ENCODE results near the gene FNBP1L. TPM values are rescaled to one million over a fixed set of nuclear protein-coding genes. Genes with fewer than 3 reads are reported as not detected.
A peak's percentile ranks its signal among the peaks of the same experiment; 100 is the strongest.

FNBP1L gene
- total RNA-seq, 1 experiment from 2014 or later, result 72.7 TPM

DNA sequence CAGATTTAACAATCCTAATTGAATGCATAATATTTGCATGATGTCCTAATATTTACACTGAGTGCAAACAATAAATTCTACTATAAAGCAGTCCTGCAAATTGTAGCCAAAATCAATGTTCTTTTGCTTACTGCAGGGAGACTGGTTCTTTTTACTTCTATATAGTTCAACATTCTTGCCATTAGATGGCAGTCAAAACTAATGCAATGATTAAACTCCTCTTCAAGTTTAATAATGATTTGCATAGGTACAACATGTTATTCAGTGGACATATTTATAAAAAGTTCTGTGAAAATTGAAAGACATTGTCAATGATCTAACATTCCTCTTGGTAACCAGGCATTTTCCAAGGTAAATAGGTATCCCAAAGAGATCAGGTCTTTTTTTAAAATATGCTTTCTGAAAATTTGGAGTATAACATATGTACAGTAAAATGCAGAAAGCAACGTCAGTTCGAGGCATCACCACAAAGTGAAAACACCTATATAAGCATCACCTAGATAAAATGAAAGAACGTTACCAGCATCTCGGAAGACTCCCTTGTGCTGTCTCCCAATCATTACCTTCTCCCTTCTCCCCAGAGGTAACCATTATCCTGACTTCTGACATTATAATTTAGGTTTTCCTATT lies 9.8 kb upstream of the FNBP1L start:
- no TSS peak for BruUV-seq (replicated peaks)
- Mint-ChIP-seq H3K9me3 (ENCODE audit: low read depth, unreplicated experiment) (no peaks in the 10 kb centered on the region), H3K36me3 (ENCODE audit: insufficient read depth, unreplicated experiment) (no peaks in the 10 kb centered on the region), H3K27ac (ENCODE audit: unreplicated experiment) (no peak overlapping the region), H3K27me3 (ENCODE audit: unreplicated experiment) (no peaks in the 10 kb centered on the region), H3K4me1 (ENCODE audit: low read depth, unreplicated experiment) (peaks cover 14% of the 10 kb centered on the region), H3K4me3 (ENCODE audit: low read depth, unreplicated experiment) (no peak overlapping the region)
- no peak for DNase-seq
- CTCF ChIA-PET, result interaction anchor here (1.0 kb wide), 1 partner anchor 232 kb away, joined by 3 read pairs; no protein-coding TSS in a partner anchor
- TF ChIP-seq, protein P1, sequence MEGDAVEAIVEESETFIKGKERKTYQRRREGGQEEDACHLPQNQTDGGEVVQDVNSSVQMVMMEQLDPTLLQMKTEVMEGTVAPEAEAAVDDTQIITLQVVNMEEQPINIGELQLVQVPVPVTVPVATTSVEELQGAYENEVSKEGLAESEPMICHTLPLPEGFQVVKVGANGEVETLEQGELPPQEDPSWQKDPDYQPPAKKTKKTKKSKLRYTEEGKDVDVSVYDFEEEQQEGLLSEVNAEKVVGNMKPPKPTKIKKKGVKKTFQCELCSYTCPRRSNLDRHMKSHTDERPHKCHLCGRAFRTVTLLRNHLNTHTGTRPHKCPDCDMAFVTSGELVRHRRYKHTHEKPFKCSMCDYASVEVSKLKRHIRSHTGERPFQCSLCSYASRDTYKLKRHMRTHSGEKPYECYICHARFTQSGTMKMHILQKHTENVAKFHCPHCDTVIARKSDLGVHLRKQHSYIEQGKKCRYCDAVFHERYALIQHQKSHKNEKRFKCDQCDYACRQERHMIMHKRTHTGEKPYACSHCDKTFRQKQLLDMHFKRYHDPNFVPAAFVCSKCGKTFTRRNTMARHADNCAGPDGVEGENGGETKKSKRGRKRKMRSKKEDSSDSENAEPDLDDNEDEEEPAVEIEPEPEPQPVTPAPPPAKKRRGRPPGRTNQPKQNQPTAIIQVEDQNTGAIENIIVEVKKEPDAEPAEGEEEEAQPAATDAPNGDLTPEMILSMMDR (IDR thresholded peaks at IDR 0.05; ENCODE audit: unreplicated experiment), result peak; percentile 43
- intact Hi-C loops (cut with micrococcal nuclease; ENCODE audit: unreplicated experiment), result loop anchor here (1.0 to 2.0 kb wide), 3 partner anchors 181 to 406 kb away; no protein-coding TSS in a partner anchor

DNA sequence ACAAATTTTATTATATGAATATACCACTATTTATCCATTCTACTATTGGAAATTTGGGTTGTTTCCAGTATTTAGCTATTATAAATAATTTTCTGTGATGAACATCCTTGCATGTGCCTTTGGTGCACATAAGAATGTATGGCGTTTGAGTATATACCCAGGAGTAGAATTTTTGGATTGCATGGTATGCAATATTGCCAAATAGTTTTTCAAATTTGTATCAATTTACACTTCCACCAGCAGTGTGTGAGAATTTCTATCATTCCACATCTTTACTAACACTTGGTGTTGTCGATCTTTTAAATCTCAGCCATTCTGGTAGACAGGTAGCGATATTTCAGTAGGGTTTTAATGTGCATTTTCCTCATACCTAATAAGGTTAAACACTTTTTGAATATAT lies 9.2 kb upstream of the FNBP1L start:
- intact Hi-C loops (cut with micrococcal nuclease; ENCODE audit: unreplicated experiment), result loop anchor here (1.0 to 2.0 kb wide), 3 partner anchors 180 to 406 kb away; no protein-coding TSS in a partner anchor
- CTCF ChIA-PET, result no interaction called here
- peaks cover 21% of the 10 kb centered on the region for H3K4me1 Mint-ChIP-seq (ENCODE audit: low read depth, unreplicated experiment)
- DNase-seq, result no peak
- TF ChIP-seq, protein P1 (IDR thresholded peaks at IDR 0.05; ENCODE audit: unreplicated experiment), result no peak
- H3K27me3 Mint-ChIP-seq (ENCODE audit: unreplicated experiment), result no peaks in the 10 kb centered on the region
- no peaks in the 10 kb centered on the region for H3K36me3 Mint-ChIP-seq (ENCODE audit: insufficient read depth, unreplicated experiment)
- no TSS peak for BruUV-seq (replicated peaks)
- H3K27ac Mint-ChIP-seq (ENCODE audit: unreplicated experiment), result no peak overlapping the region
- H3K9me3 Mint-ChIP-seq (ENCODE audit: low read depth, unreplicated experiment), result no peaks in the 10 kb centered on the region
- no peak overlapping the region for H3K4me3 Mint-ChIP-seq (ENCODE audit: low read depth, unreplicated experiment)

DNA sequence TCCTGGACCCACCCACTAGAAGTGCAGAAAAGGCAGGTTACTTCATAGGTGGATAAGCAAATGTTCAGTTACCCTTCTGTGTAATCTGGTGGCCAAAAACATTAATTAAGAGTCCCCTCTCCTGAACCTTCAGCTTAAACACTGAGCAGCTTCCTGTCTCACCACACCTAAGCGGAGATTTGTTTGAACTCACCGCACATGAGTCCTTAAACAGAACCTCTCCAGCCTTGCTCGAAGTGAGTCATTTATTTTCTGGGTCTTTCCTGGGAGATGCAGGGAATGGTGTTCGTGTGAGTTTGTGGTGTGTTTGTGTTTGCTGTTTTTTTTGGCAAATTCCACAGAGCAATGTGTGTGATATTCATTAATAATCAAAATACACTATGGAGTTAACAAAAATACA lies 7.6 kb upstream of the FNBP1L start:
- intact Hi-C loops (cut with micrococcal nuclease; ENCODE audit: unreplicated experiment), result loop anchor here (10.0 kb wide), 1 partner anchor 245 kb away; the partner anchor contains the start of gene BCAR3

DNA sequence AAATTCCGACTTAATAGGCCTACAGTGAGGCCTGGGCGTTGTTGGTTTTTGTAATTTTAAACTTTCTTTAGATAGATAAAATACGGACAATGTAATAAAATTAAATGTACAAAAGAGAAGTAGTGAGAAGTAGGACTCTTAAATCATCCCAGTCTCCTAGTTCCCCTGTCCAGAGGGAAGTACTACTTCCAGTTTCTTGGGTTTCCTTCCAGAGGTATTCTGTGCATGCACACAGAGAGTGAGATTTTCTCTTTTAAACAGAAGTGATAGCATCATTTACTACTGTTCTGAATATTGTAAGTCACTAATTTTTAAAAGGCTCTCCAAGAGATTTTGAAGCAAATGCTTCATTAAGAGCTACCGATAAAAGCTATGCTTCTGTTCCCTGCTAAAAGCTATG lies 7.2 kb upstream of the FNBP1L start:
- CTCF ChIA-PET, result no interaction called here
- Mint-ChIP-seq H3K27me3 (ENCODE audit: unreplicated experiment) (no peaks in the 10 kb centered on the region), H3K36me3 (ENCODE audit: insufficient read depth, unreplicated experiment) (no peaks in the 10 kb centered on the region), H3K27ac (ENCODE audit: unreplicated experiment) (no peak overlapping the region), H3K4me3 (ENCODE audit: low read depth, unreplicated experiment) (no peak overlapping the region), H3K9me3 (ENCODE audit: low read depth, unreplicated experiment) (no peaks in the 10 kb centered on the region), H3K4me1 (ENCODE audit: low read depth, unreplicated experiment) (peaks cover 22% of the 10 kb centered on the region)
- BruUV-seq (replicated peaks), result no TSS peak
- TF ChIP-seq, protein P1 (IDR thresholded peaks at IDR 0.05; ENCODE audit: unreplicated experiment), result no peak
- no peak for DNase-seq
- intact Hi-C loops (cut with micrococcal nuclease; ENCODE audit: unreplicated experiment), result loop anchor here (10.0 kb wide), 1 partner anchor 244 kb away; the partner anchor contains the start of gene BCAR3

More for the DNA sequence above, 7.6 kb upstream of the FNBP1L start:
- H3K36me3 Mint-ChIP-seq (ENCODE audit: insufficient read depth, unreplicated experiment), result no peaks in the 10 kb centered on the region
- CTCF ChIA-PET, result no interaction called here
- TF ChIP-seq, protein P1 (IDR thresholded peaks at IDR 0.05; ENCODE audit: unreplicated experiment), result no peak
- no peak overlapping the region for H3K4me3 Mint-ChIP-seq (ENCODE audit: low read depth, unreplicated experiment)
- H3K4me1 Mint-ChIP-seq (ENCODE audit: low read depth, unreplicated experiment), result peaks cover 22% of the 10 kb centered on the region
- H3K27me3 Mint-ChIP-seq (ENCODE audit: unreplicated experiment), result no peaks in the 10 kb centered on the region
- H3K27ac Mint-ChIP-seq (ENCODE audit: unreplicated experiment), result no peak overlapping the region
- H3K9me3 Mint-ChIP-seq (ENCODE audit: low read depth, unreplicated experiment), result no peaks in the 10 kb centered on the region
- no peak for DNase-seq
- no TSS peak for BruUV-seq (replicated peaks)
